Type B pancreatic cell (in vitro differentiated cells): ENCODE results near the gene PLEKHG4. TPM values are rescaled to one million over a fixed set of nuclear protein-coding genes. Genes with fewer than 3 reads are reported as not detected.

Source experiments
- DNase-seq: peaks from one replicate; pipeline ENCODE4 v3.0.0; 2021; ENCODE audit warnings: mixed read lengths; ENCODE audit not compliant: unreplicated experiment; ENCODE audit errors: extremely low spot score
- H3K27ac Mint-ChIP-seq: 2 replicates; pipeline ENCODE4 v1.8.0; 2021; ENCODE audit warnings: mild to moderate bottlenecking, mixed read lengths
- H3K27me3 Mint-ChIP-seq: 2 replicates; pipeline ENCODE4 v1.8.0; 2021; ENCODE audit warnings: mixed read lengths
- H3K36me3 Mint-ChIP-seq: 2 replicates; pipeline ENCODE4 v1.8.0; 2021; ENCODE audit warnings: mixed read lengths
- H3K4me1 Mint-ChIP-seq: one replicate; pipeline ENCODE4 v1.8.0; 2021; ENCODE audit warnings: mixed read lengths; ENCODE audit not compliant: unreplicated experiment
- H3K4me3 Mint-ChIP-seq: 2 replicates; pipeline ENCODE4 v1.8.0; 2021; ENCODE audit warnings: mild to moderate bottlenecking, mixed read lengths
- H3K9me3 Mint-ChIP-seq: 2 replicates; pipeline ENCODE4 v1.8.0; 2021; ENCODE audit warnings: mixed read lengths
- CTCF ChIP-seq: fragments of 200-600 bp; sonication (generic); conservative IDR thresholded peaks from 2 replicates; pipeline ENCODE4 v1.5.0; 2021; ENCODE audit warnings: antibody characterized with exemption, mild to moderate bottlenecking
- total RNA-seq: library from RNA; stranded (reverse); gene quantifications from 2 replicates; pipeline ENCODE4 v1.2.1, GENCODE V29; 2021; ENCODE audit warnings: low replicate concordance

Gene PLEKHG4
- total RNA-seq, 1 donor from 2014 or later, result 3.8 TPM

- Mint-ChIP-seq H3K4me3 (no peak overlapping the region), H3K4me1 (peaks cover 14% of the 10 kb centered on the region), H3K9me3 (no peaks in the 10 kb centered on the region), H3K27me3 (peaks cover 11% of the 10 kb centered on the region), H3K36me3 (no peaks in the 10 kb centered on the region), H3K27ac (no peak overlapping the region)
- DNase-seq, result no peak
- TF ChIP-seq CTCF, result no peak
These were observed 22.7 kb downstream of the PLEKHG4 start for GRCh38 chr16:67302076-67302475.

- TF ChIP-seq CTCF, result no peak
- peaks cover 14% of the 10 kb centered on the region for H3K4me1 Mint-ChIP-seq
- H3K4me3 Mint-ChIP-seq, result no peak overlapping the region
- H3K9me3 Mint-ChIP-seq, result no peaks in the 10 kb centered on the region
- H3K27me3 Mint-ChIP-seq, result peaks cover 8% of the 10 kb centered on the region
- H3K36me3 Mint-ChIP-seq, result no peaks in the 10 kb centered on the region
- no peak for DNase-seq
- H3K27ac Mint-ChIP-seq, result no peak overlapping the region
These were observed 23.6 kb downstream of the PLEKHG4 start for GRCh38 chr16:67302970-67303369.

- Mint-ChIP-seq H3K9me3 (no peaks in the 10 kb centered on the region), H3K27me3 (peaks cover 8% of the 10 kb centered on the region), H3K4me3 (no peak overlapping the region), H3K36me3 (no peaks in the 10 kb centered on the region), H3K27ac (peak overlapping the region; percentile 26), H3K4me1 (peaks cover 14% of the 10 kb centered on the region)
- no peak for DNase-seq
- TF ChIP-seq CTCF, result no peak
These were observed 24.7 kb downstream of the PLEKHG4 start for GRCh38 chr16:67304020-67304419.

- Mint-ChIP-seq H3K27ac (no peak overlapping the region), H3K4me3 (no peak overlapping the region), H3K4me1 (peaks cover 14% of the 10 kb centered on the region), H3K9me3 (no peaks in the 10 kb centered on the region), H3K27me3 (peaks cover 8% of the 10 kb centered on the region), H3K36me3 (no peaks in the 10 kb centered on the region)
- TF ChIP-seq CTCF, result no peak
- DNase-seq, result no peak
These were observed 26.1 kb downstream of the PLEKHG4 start for GRCh38 chr16:67305216-67306071.

GRCh38 chr16:67310561-67310960, 31.2 kb downstream of the PLEKHG4 start:
- Mint-ChIP-seq H3K4me1 (peaks cover 13% of the 10 kb centered on the region), H3K27ac (no peak overlapping the region), H3K9me3 (no peaks in the 10 kb centered on the region), H3K36me3 (no peaks in the 10 kb centered on the region), H3K27me3 (peaks cover 3% of the 10 kb centered on the region), H3K4me3 (no peak overlapping the region)
- TF ChIP-seq CTCF, result no peak
- DNase-seq, result no peak
